Fibroblast of skin of scalp (primary cell): Measurements from ENCODE around the gene OR2G6.

ENCODE experiments used
- DNase-seq: peaks from one replicate; pipeline ENCODE4 v3.0.0-alpha.2; 2013

Gene OR2G6

GRCh38 chr1:248576260-248576980 lies 68.5 kb downstream of the OR2G6 start:
- DNase-seq: no peak
